GM23248 (cell line): ENCODE results near the gene CITED4. TPM values are rescaled to one million over a fixed set of nuclear protein-coding genes. Genes with fewer than 3 reads are reported as not detected.

ENCODE experiments used
- DNase-seq: peaks from one replicate; pipeline ENCODE4 v3.0.0-alpha.2; 2015
- H2AFZ ChIP-seq: fragments of 200-600 bp; sonication (generic); 2 replicates; pipeline ENCODE4 v1.6.1; 2016; ENCODE audit warnings: antibody characterized with exemption
- H3F3A ChIP-seq: fragments of 200-600 bp; sonication (generic); 2 replicates; pipeline ENCODE4 v1.6.1; 2016; ENCODE audit warnings: mild to moderate bottlenecking, antibody characterized with exemption, mixed run types; ENCODE audit not compliant: insufficient read depth
- H3K27ac ChIP-seq: fragments of 200-600 bp; sonication (generic); 2 replicates; pipeline ENCODE4 v1.5.1; 2016; ENCODE audit warnings: mild to moderate bottlenecking
- H3K27me3 ChIP-seq: fragments of 200-600 bp; sonication (generic); replicated peaks from 2 replicates; pipeline ENCODE4 v1.6.1; 2016; ENCODE audit warnings: mild to moderate bottlenecking; ENCODE audit not compliant: insufficient read depth
- H3K36me3 ChIP-seq: fragments of 200-600 bp; sonication (generic); 2 replicates; pipeline ENCODE4 v1.6.1; 2016; ENCODE audit warnings: low read depth, mild to moderate bottlenecking
- H3K4me1 ChIP-seq: fragments of 200-600 bp; sonication (generic); 2 replicates; pipeline ENCODE4 v1.6.1; 2016; ENCODE audit warnings: mild to moderate bottlenecking; ENCODE audit not compliant: insufficient read depth
- H3K4me2 ChIP-seq: fragments of 200-600 bp; sonication (generic); one replicate; pipeline ENCODE4 v1.6.1; 2016; ENCODE audit warnings: mild to moderate bottlenecking; ENCODE audit not compliant: unreplicated experiment
- H3K4me3 ChIP-seq: fragments of 200-600 bp; sonication (generic); 2 replicates; pipeline ENCODE4 v1.5.1; 2016; ENCODE audit warnings: mild to moderate bottlenecking
- H3K79me2 ChIP-seq: fragments of 200-600 bp; sonication (generic); 2 replicates; pipeline ENCODE4 v1.6.1; 2016; ENCODE audit warnings: mild to moderate bottlenecking; ENCODE audit not compliant: insufficient read depth
- H3K9ac ChIP-seq: fragments of 200-600 bp; sonication (generic); 2 replicates; pipeline ENCODE4 v1.6.1; 2016; ENCODE audit warnings: mild to moderate bottlenecking
- H3K9me2 ChIP-seq: fragments of 200-600 bp; sonication (generic); 2 replicates; pipeline ENCODE4 v1.6.1; 2016; ENCODE audit warnings: mixed run types, mild to moderate bottlenecking, moderate library complexity; ENCODE audit not compliant: insufficient read depth
- H3K9me3 ChIP-seq: fragments of 200-600 bp; sonication (generic); one replicate; pipeline ENCODE4 v1.6.1; 2017; ENCODE audit warnings: low read depth
- H4K20me1 ChIP-seq: fragments of 200-600 bp; sonication (generic); 2 replicates; pipeline ENCODE4 v1.6.0; 2016; ENCODE audit not compliant: insufficient read depth
- EZH2 ChIP-seq: fragments of 200-600 bp; sonication (generic); IDR thresholded peaks from 2 replicates; pipeline ENCODE4 v1.6.1; 2018; ENCODE audit warnings: antibody characterized with exemption, mild to moderate bottlenecking; ENCODE audit not compliant: insufficient read depth, poor library complexity, severe bottlenecking
- EZH2phosphoT487 ChIP-seq: fragments of 200-600 bp; sonication (generic); IDR thresholded peaks from 2 replicates; pipeline ENCODE4 v1.6.1; 2018; ENCODE audit warnings: antibody characterized with exemption, moderate library complexity, mild to moderate bottlenecking, low read depth; ENCODE audit not compliant: insufficient read depth
- WGBS, 2 experiments: methylation state at CpG; one replicate each; pipeline ENCODE4 v1.1.6; 2015 to 2017; ENCODE audit warnings: low lambda C conversion rate in 2 of 2, low coverage in 1 of 2; ENCODE audit errors: missing lambda C conversion rate in 2 of 2; 5-methylcytosine and 5-hydroxymethylcytosine counted together
- in situ Hi-C: fragments of 300-500 bp; cut with MboI; formaldehyde crosslinking; loops from 2 replicates; pipeline ENCODE4 v1.15.0; 2020
- polyA plus RNA-seq: library from polyadenylated mRNA; unstranded; fragments of >200 nt; fragmentation: Nextera tagmentation; extraction: Ambion mirVana; gene quantifications from 2 replicates; pipeline ENCODE4 v1.2.1, GENCODE V29; 2016
- total RNA-seq: library from RNA; depleted of rRNA; stranded (reverse); fragments of >200 nt; shearing (Covaris generic); gene quantifications from 2 replicates; pipeline ENCODE4 v1.2.3, GENCODE V29; 2014

Gene CITED4
- total and polyA plus RNA-seq, 2 experiments from 2014 or later: not detected

DNA sequence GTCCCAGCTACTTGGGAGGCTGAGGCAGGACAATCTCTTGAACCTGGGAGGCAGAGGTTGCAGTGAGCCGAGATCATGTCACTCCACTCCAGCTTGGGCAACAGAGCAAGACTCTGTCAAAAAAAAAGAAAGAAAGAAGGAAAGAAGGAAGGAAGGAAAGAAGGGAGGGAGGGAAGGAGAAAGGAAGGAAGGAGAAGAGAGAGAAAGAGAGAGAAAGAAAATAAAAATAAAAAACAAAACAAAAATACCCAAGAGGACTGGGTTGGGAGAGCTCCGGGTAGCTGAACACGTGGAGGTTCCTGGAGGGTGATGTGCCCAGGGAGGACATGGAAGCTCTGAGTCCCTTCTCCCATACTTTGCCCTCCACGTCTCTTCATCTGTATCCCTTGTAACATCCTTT lies 45.7 kb upstream of the CITED4 start:
- Histone ChIP-seq H3K36me3 (no peaks in the 10 kb centered on the region), H3K4me2 (no peak overlapping the region), H3K4me1 (no peaks in the 10 kb centered on the region), H3K27ac (no peak overlapping the region), H2AFZ (no peak overlapping the region), H3K9me2 (no peaks in the 10 kb centered on the region), H3K9me3 (no peaks in the 10 kb centered on the region), H3K27me3 (no peaks in the 10 kb centered on the region), H3K79me2 (no peaks in the 10 kb centered on the region), H3K4me3 (no peak overlapping the region), H3F3A (no peaks in the 10 kb centered on the region), H4K20me1 (no peaks in the 10 kb centered on the region), H3K9ac (no peak overlapping the region)
- no peak for TF ChIP-seq EZH2
- no peak for TF ChIP-seq EZH2phosphoT487
- in situ Hi-C loops: no loop called here
- WGBS, 2 experiments: 86 to 93% methylated on average over 4 of the region's 4 CpGs
- DNase-seq: no peak

DNA sequence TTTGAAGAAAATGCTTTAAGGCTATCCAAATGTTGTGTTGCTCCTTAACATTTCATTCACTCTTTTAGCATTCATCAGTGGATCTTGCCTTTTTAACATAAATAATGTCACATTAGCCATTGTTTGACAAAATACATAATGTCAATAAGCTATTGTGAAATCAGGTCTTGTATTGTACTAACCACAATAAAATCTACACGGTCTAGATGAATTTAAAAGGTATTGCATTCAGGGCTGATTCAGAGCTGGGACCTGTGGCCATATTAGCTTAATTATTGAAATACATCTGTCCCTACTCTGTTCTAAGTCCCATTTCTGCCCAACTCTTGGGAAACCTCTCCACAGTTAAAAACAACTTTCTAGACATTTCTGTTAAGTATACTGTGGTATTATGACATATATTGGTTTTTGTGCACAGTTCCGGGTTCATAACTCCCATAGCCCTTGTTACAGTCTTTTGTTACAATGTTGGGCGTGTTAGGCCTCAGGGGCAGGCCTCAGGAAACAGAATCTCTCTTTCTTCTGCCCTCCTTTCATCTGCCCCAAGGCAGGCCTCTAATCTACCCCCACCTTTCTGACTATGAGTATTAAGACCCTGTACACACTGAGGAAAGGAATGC lies 44.7 kb upstream of the CITED4 start:
- Histone ChIP-seq H3F3A (0 out of 2 replicates have a peak, but pooled peaks cover 6% of the 10 kb centered on the region), H4K20me1 (no peaks in the 10 kb centered on the region), H3K4me3 (no peak overlapping the region), H3K27ac (no peak overlapping the region), H3K4me2 (no peak overlapping the region), H3K9me2 (no peaks in the 10 kb centered on the region), H3K36me3 (no peaks in the 10 kb centered on the region), H3K4me1 (peaks cover 8% of the 10 kb centered on the region), H2AFZ (no peak overlapping the region), H3K9ac (no peak overlapping the region), H3K9me3 (no peaks in the 10 kb centered on the region), H3K27me3 (no peaks in the 10 kb centered on the region), H3K79me2 (no peaks in the 10 kb centered on the region)
- WGBS, 2 experiments: 74 to 77% methylated on average over 3 of the region's 3 CpGs
- DNase-seq: no peak
- TF ChIP-seq EZH2phosphoT487 (no peak), EZH2 (no peak)
- in situ Hi-C loops: no loop called here

DNA sequence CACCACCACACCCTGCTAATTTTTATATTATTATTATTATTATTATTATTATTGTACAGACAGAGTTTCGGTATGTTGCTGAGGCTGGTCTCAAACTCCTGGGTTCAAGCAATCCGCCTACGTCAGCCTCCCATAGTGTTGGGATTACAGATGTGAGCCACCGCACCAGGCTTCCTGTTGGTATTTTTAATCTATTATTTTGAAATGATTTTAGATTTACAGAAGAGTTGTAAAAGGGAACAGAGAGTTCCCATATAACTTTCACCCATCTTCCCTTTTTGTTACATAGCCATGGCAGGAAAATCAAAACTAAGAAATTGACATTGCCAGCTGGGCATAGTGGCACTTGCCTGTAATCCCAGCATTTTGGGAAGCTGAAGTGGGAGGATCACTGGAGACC lies 42.9 kb upstream of the CITED4 start:
- H3K4me2 ChIP-seq: no peak overlapping the region
- 90% methylated on average over 4 of the region's 4 CpGs for WGBS, 2 experiments
- H3K9me2 ChIP-seq: no peaks in the 10 kb centered on the region
- no peak overlapping the region for H3K27ac ChIP-seq
- H3K4me1 ChIP-seq: peaks cover 9% of the 10 kb centered on the region
- in situ Hi-C loops: no loop called here
- no peaks in the 10 kb centered on the region for H3K79me2 ChIP-seq
- no peaks in the 10 kb centered on the region for H3K27me3 ChIP-seq
- 0 out of 2 replicates have a peak, but pooled peaks cover 6% of the 10 kb centered on the region for H3F3A ChIP-seq
- H3K4me3 ChIP-seq: no peak overlapping the region
- H4K20me1 ChIP-seq: no peaks in the 10 kb centered on the region
- no peak for TF ChIP-seq EZH2
- TF ChIP-seq EZH2phosphoT487: no peak
- no peaks in the 10 kb centered on the region for H3K36me3 ChIP-seq
- H3K9me3 ChIP-seq: no peaks in the 10 kb centered on the region
- H3K9ac ChIP-seq: no peak overlapping the region
- no peak for DNase-seq
- no peak overlapping the region for H2AFZ ChIP-seq

DNA sequence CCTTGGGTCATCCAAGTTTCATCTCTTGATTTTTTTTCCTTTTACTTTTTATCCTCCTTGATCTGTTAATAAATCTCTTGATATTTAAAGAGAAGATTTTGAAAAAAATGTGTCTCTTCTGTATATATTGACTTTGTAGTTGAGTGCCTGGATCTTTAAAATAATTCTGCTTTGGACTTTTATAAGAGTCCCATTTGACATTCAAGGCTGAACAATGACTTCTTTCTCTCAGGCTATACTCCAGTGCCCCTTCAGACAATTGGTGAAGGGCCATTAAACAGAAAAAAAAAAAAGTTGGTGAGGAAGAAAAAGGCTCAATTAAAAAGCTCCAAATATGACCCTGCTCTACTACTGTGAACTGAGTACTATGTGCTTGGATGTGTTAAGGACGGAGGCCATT lies 40.9 kb upstream of the CITED4 start:
- no peaks in the 10 kb centered on the region for H3K9me3 ChIP-seq
- H3K36me3 ChIP-seq: no peaks in the 10 kb centered on the region
- H3K79me2 ChIP-seq: no peaks in the 10 kb centered on the region
- H3K4me3 ChIP-seq: no peak overlapping the region
- no peak for DNase-seq
- no peak overlapping the region for H3K4me2 ChIP-seq
- no peak overlapping the region for H3K9ac ChIP-seq
- in situ Hi-C loops: no loop called here
- no peaks in the 10 kb centered on the region for H3K27me3 ChIP-seq
- 0 out of 2 replicates have a peak, but pooled peaks cover 6% of the 10 kb centered on the region for H3F3A ChIP-seq
- TF ChIP-seq EZH2: no peak
- no peak for TF ChIP-seq EZH2phosphoT487
- no peak overlapping the region for H2AFZ ChIP-seq
- H3K4me1 ChIP-seq: peaks cover 9% of the 10 kb centered on the region
- no peaks in the 10 kb centered on the region for H3K9me2 ChIP-seq
- no peaks in the 10 kb centered on the region for H4K20me1 ChIP-seq
- WGBS, 2 experiments: 88 to 100% methylated on average over 1 of the region's 1 CpG
- H3K27ac ChIP-seq: no peak overlapping the region
